VCaP (cell line): ENCODE measurements around the gene CTU2.

ENCODE experiments used
- H3K27ac ChIP-seq: fragments of 450-650 bp; 2 replicates; pipeline ENCODE4 v1.5.1; 2017
- CTCF ChIP-seq: fragments of 450-650 bp; conservative IDR thresholded peaks from 2 replicates; pipeline ENCODE4 v1.5.1; 2017; ENCODE audit warnings: mild to moderate bottlenecking, moderate library complexity

CTU2 gene

GRCh38 chr16:88688013-88688778 lies 18.1 kb upstream of the CTU2 start:
- H3K27ac ChIP-seq = peak overlapping the region; percentile 37
- TF ChIP-seq CTCF = no peak

- TF ChIP-seq CTCF = no peak
- H3K27ac ChIP-seq = no peak overlapping the region
Observed at GRCh38 chr16:88690341-88691128, 15.8 kb upstream of the CTU2 start.

- no peak overlapping the region for H3K27ac ChIP-seq
- no peak for TF ChIP-seq CTCF
Observed at GRCh38 chr16:88691129-88691813, 15.0 kb upstream of the CTU2 start.

- TF ChIP-seq CTCF = no peak
Observed at GRCh38 chr16:88691924-88692560, 14.3 kb upstream of the CTU2 start.

GRCh38 chr16:88692861-88693260 lies 13.4 kb upstream of the CTU2 start:
- no peak for TF ChIP-seq CTCF
- H3K27ac ChIP-seq = no peak overlapping the region

More at GRCh38 chr16:88691924-88692560, 14.3 kb upstream of the CTU2 start:
- no peak overlapping the region for H3K27ac ChIP-seq

GRCh38 chr16:88693420-88694177 lies 12.7 kb upstream of the CTU2 start:
- TF ChIP-seq CTCF = no peak
- H3K27ac ChIP-seq = no peak overlapping the region
